Large intestine (tissue), 3 donors: ENCODE measurements around the gene STRBP. TPM values are rescaled to one million over a fixed set of nuclear protein-coding genes. Genes with fewer than 3 reads are reported as not detected.
"Not testable (repeated sequence)": the region's sequence is repeated elsewhere in the genome, so short reads cannot be mapped to it uniquely, and the experiment has no call there.

Source experiments
- DNase-seq, 2 donors: peaks; one replicate each; pipeline versions ENCODE4 v3.0.0 to v3.0.0-alpha.2; 2013
- H3K27ac ChIP-seq: one replicate; pipeline ENCODE4 v1.5.1; 2013; ENCODE audit warnings: low read length
- H3K27me3 ChIP-seq: 2 replicates; pipeline ENCODE4 v1.6.1; 2013; ENCODE audit warnings: low read length; ENCODE audit not compliant: control insufficient read depth, insufficient read depth
- H3K36me3 ChIP-seq: 2 replicates; pipeline ENCODE4 v1.6.1; 2013; ENCODE audit warnings: low read length; ENCODE audit not compliant: control insufficient read depth, insufficient read depth
- H3K4me1 ChIP-seq: one replicate; pipeline ENCODE4 v1.6.1; 2013; ENCODE audit warnings: low read length; ENCODE audit not compliant: control insufficient read depth, insufficient read depth
- H3K4me3 ChIP-seq: one replicate; pipeline ENCODE4 v1.5.1; 2013; ENCODE audit warnings: low read length
- H3K9me3 ChIP-seq: one replicate; pipeline ENCODE4 v1.6.1; 2013; ENCODE audit warnings: mild to moderate bottlenecking, low read depth, low read length, moderate library complexity; ENCODE audit not compliant: control insufficient read depth
- WGBS: methylation state at CpG from one replicate; pipeline ENCODE4 v1.1.5; 2013; ENCODE audit warnings: low lambda C conversion rate; ENCODE audit not compliant: insufficient coverage; 5-methylcytosine and 5-hydroxymethylcytosine counted together
- polyA plus RNA-seq: library from polyadenylated mRNA; unstranded; fragments of 120-200 nt; gene quantifications from one replicate; pipeline ENCODE4 v1.2.1, GENCODE V29; 2013

The STRBP gene
- polyA plus RNA-seq, 1 donor, result 29.1 TPM

GRCh38 chr9:123304340-123304691, 35.9 kb upstream of the STRBP start:
- no peak overlapping the region for H3K27ac ChIP-seq
- no peaks in the 10 kb centered on the region for H3K9me3 ChIP-seq
- H3K27me3 ChIP-seq, result no peaks in the 10 kb centered on the region
- no peak for DNase-seq
- H3K4me1 ChIP-seq, result no peaks in the 10 kb centered on the region
- 75% methylated on average over 4 of the region's 4 CpGs for WGBS
- H3K36me3 ChIP-seq, result no peaks in the 10 kb centered on the region
- H3K4me3 ChIP-seq, result no peak overlapping the region

- Histone ChIP-seq H3K4me3 (no peak overlapping the region), H3K4me1 (no peaks in the 10 kb centered on the region), H3K36me3 (no peaks in the 10 kb centered on the region), H3K27ac (no peak overlapping the region), H3K9me3 (no peaks in the 10 kb centered on the region), H3K27me3 (no peaks in the 10 kb centered on the region)
- 40% methylated on average over 1 of the region's 17 CpGs for WGBS
- DNase-seq, result no peak
Observed at GRCh38 chr9:123302348-123303214, 34.2 kb upstream of the STRBP start.

- WGBS, result no CpG with 5 or more reads among the region's 13 CpGs
- not testable (repeated sequence) for H3K9me3 ChIP-seq, H3K36me3 ChIP-seq, H3K4me1 ChIP-seq, H3K4me3 ChIP-seq, DNase-seq, H3K27ac ChIP-seq, H3K27me3 ChIP-seq
Observed at GRCh38 chr9:123301936-123302335, 33.5 kb upstream of the STRBP start.

GRCh38 chr9:123300554-123300953, 32.2 kb upstream of the STRBP start:
- no peaks in the 10 kb centered on the region for H3K4me1 ChIP-seq
- H3K9me3 ChIP-seq, result no peaks in the 10 kb centered on the region
- H3K27ac ChIP-seq, result no peak overlapping the region
- no CpG with 5 or more reads among the region's 3 CpGs for WGBS
- H3K4me3 ChIP-seq, result no peak overlapping the region
- H3K27me3 ChIP-seq, result no peaks in the 10 kb centered on the region
- DNase-seq, result peak; percentile 19 to 75
- no peaks in the 10 kb centered on the region for H3K36me3 ChIP-seq

- Histone ChIP-seq H3K27ac (no peak overlapping the region), H3K4me3 (no peak overlapping the region), H3K4me1 (no peaks in the 10 kb centered on the region), H3K9me3 (no peaks in the 10 kb centered on the region), H3K36me3 (no peaks in the 10 kb centered on the region), H3K27me3 (no peaks in the 10 kb centered on the region)
- no CpG with 5 or more reads among the region's 10 CpGs for WGBS
- no peak for DNase-seq
Observed at GRCh38 chr9:123299558-123300126, 31.3 kb upstream of the STRBP start.

GRCh38 chr9:123296174-123296573, 27.8 kb upstream of the STRBP start:
- Histone ChIP-seq H3K27me3 (no peaks in the 10 kb centered on the region), H3K27ac (no peak overlapping the region), H3K36me3 (no peaks in the 10 kb centered on the region), H3K9me3 (no peaks in the 10 kb centered on the region), H3K4me3 (no peak overlapping the region), H3K4me1 (no peaks in the 10 kb centered on the region)
- DNase-seq, result no peak

- Histone ChIP-seq H3K36me3 (no peaks in the 10 kb centered on the region), H3K9me3 (no peaks in the 10 kb centered on the region), H3K4me3 (no peak overlapping the region), H3K4me1 (no peaks in the 10 kb centered on the region), H3K27me3 (no peaks in the 10 kb centered on the region), H3K27ac (no peak overlapping the region)
- WGBS, result 80% methylated on average over 1 of the region's 4 CpGs
- DNase-seq, result no peak
Observed at GRCh38 chr9:123291736-123292135, 23.4 kb upstream of the STRBP start.

- no peaks in the 10 kb centered on the region for H3K36me3 ChIP-seq
- H3K27ac ChIP-seq, result no peak overlapping the region
Observed at GRCh38 chr9:123290764-123291163, 22.4 kb upstream of the STRBP start.

GRCh38 chr9:123287639-123288038, 19.3 kb upstream of the STRBP start:
- WGBS, result no CpG with 5 or more reads among the region's 3 CpGs
- H3K4me1 ChIP-seq, result no peaks in the 10 kb centered on the region
- no peak overlapping the region for H3K27ac ChIP-seq
- no peaks in the 10 kb centered on the region for H3K36me3 ChIP-seq
- H3K4me3 ChIP-seq, result no peak overlapping the region
- H3K27me3 ChIP-seq, result peaks cover 6% of the 10 kb centered on the region
- DNase-seq, result no peak
- H3K9me3 ChIP-seq, result no peaks in the 10 kb centered on the region

More at GRCh38 chr9:123290764-123291163, 22.4 kb upstream of the STRBP start:
- DNase-seq, result no peak
- H3K27me3 ChIP-seq, result no peaks in the 10 kb centered on the region
- H3K4me3 ChIP-seq, result no peak overlapping the region
- H3K4me1 ChIP-seq, result no peaks in the 10 kb centered on the region
- WGBS, result no CpG with 5 or more reads among the region's 3 CpGs
- no peaks in the 10 kb centered on the region for H3K9me3 ChIP-seq

GRCh38 chr9:123286324-123286723, 17.9 kb upstream of the STRBP start:
- Histone ChIP-seq H3K4me3 (no peak overlapping the region), H3K27me3 (peaks cover 12% of the 10 kb centered on the region), H3K27ac (no peak overlapping the region), H3K4me1 (no peaks in the 10 kb centered on the region), H3K9me3 (no peaks in the 10 kb centered on the region), H3K36me3 (no peaks in the 10 kb centered on the region)
- no peak for DNase-seq
- WGBS, result no CpG with 5 or more reads among the region's 1 CpG

- Histone ChIP-seq H3K4me3 (no peak overlapping the region), H3K27me3 (peaks cover 12% of the 10 kb centered on the region), H3K4me1 (no peaks in the 10 kb centered on the region), H3K27ac (no peak overlapping the region), H3K9me3 (no peaks in the 10 kb centered on the region), H3K36me3 (no peaks in the 10 kb centered on the region)
- 94% methylated on average over 2 of the region's 7 CpGs for WGBS
- no peak for DNase-seq
Observed at GRCh38 chr9:123284656-123285055, 16.3 kb upstream of the STRBP start.
